Measurements from ENCODE around the gene SEC22C.

DNA sequence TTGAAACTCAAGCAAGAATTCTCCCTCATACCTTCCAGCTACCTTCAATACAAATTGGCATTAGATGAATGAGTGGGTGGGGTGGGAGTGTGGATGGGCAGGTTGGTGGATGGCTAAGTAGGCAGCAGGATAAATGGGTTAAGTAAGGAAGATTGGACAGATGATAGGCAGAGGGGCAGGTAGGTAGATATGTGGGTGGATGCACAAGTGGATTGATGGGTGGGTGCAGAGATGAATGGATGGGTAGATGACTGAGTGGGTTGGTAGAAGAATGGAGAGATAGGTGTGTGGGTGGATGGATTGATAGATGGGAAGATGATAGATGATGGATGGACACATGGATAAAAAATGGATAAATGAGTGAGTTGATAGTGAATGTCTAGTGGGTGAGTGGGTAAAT lies 51.7 kb downstream of the SEC22C start:
- TF ChIP-seq, protein P1, sequence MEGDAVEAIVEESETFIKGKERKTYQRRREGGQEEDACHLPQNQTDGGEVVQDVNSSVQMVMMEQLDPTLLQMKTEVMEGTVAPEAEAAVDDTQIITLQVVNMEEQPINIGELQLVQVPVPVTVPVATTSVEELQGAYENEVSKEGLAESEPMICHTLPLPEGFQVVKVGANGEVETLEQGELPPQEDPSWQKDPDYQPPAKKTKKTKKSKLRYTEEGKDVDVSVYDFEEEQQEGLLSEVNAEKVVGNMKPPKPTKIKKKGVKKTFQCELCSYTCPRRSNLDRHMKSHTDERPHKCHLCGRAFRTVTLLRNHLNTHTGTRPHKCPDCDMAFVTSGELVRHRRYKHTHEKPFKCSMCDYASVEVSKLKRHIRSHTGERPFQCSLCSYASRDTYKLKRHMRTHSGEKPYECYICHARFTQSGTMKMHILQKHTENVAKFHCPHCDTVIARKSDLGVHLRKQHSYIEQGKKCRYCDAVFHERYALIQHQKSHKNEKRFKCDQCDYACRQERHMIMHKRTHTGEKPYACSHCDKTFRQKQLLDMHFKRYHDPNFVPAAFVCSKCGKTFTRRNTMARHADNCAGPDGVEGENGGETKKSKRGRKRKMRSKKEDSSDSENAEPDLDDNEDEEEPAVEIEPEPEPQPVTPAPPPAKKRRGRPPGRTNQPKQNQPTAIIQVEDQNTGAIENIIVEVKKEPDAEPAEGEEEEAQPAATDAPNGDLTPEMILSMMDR (IDR thresholded peaks at IDR 0.05) = no peak
- TF ChIP-seq POLR2A (IDR thresholded peaks at IDR 0.05) = no peak
